SW480 (cell line): Measurements from ENCODE around the gene CFAP43.

Source experiments
- DNase-seq: peaks from one replicate; pipeline ENCODE4 v3.0.0-alpha.2; 2016; ENCODE audit warnings: low spot score

CFAP43 gene

DNA sequence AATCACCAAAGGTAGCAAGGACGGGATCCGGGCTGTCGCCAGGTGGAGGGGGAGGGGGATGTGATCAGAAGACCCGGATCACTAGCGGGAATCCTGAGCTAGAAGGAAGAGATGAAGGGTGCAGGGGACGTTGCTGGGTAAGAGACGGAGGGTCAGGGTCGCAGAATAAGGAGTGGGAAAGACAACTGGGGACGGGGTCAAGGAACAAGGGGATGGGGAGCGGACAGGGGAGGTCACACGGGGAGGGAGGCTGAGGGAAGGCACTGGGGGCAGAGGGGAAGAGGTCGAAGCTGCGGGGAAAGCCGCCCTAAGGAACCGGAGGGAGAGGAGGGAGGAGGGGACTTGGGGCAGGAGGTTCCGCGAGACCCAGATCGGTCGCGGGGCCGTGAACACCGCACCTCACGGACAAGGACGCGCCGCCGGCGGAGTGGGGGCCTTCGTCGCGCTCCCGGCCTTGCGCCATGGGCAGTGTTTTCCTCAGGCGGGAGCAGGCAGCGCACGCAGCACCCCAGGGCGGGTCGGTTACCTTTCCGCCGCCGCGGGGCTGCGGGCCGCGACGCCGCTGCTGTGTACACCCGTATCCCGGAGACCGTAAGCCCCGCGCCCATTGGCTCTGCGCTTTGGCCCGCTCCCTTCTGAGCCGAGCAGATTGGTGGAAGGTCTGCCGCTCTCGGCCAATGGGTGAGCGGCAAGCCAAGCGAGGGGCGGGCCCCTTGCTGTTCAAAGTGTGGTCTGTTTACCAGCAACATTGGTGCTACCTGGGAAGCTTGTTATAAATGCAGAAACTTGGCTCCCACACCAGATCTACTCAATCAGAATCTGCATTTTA is at the start of gene CFAP43:
Gene CFAP43 (minus strand): TSS at position 581 of the 829 bp plus-strand sequence. CDS start 118 bp downstream, at position 463.
- peak; percentile 94 for DNase-seq

- DNase-seq, result no peak
Observed at GRCh38 chr10:104281694-104282093, 49.5 kb upstream of the CFAP43 start.

GRCh38 chr10:104279550-104280259 is 47.5 kb upstream of the CFAP43 start:
- no peak for DNase-seq

DNA sequence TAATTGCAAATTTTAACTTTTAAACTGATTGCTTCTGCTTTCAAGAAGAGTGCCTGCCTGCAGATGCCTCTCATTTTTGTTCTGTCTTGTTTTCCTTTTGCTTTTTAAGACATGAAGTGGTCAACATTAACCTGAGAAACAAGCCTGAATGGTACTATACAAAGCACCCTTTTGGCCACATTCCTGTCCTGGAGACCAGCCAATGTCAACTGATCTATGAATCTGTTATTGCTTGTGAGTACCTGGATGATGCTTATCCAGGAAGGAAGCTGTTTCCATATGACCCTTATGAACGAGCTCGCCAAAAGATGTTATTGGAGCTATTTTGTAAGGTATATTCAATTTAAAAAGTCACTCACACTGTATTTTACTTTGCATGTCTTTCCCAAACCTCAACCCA is 45.6 kb upstream of the CFAP43 start:
- DNase-seq, result no peak

- no peak for DNase-seq
Observed at GRCh38 chr10:104276192-104276591, 44.0 kb upstream of the CFAP43 start.

GRCh38 chr10:104274762-104275721 is 42.9 kb upstream of the CFAP43 start:
- DNase-seq, result peak; percentile 55

DNA sequence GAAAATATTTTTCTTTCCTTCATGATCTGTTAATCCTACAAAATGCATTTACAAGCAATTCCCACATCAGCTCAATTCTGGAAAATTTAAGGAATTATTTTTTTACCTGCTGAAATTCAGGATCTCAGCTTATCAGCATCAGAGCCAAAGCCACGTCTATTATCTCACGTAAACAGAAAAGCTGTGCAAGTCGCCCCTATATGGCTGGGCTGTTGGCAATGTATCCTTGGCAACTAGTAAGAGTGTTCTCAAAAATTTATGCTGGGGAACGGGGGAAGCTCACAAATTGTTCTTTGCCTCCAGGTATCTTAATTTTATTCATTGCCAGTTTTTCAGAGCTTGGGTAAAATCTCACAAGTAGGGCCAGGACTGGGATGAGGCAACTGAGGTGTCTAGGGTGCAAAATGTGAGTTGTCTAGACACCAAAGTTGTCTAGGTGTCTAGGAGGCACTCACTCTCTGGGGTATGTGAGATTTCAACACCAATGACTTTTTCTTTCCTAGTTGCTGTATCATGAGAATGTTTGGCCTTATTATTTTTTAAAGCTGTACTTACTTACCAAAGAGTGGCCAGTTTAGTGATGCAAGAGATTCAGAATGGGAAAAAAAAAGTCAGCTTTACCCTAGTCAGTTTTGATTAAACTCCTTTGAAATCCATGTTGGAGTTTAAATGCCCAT is 41.9 kb upstream of the CFAP43 start:
- no peak for DNase-seq

DNA sequence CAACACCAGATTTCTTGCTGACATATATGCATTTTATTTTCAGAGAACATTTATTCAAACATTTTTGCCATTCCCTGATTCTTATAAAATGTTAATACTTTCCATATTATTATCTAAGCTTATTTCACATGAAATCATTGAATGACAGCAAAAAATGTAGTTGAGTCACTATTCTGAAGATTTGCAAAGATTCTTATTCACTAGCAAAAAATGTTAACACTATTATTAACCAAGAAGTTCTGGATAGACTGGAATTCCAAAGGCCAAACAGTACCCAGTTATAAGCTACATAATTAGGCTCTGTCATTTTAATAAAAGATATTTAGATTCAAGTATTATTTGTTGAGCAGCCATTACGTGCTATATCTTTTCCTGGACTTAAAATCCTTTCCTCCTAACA is 41.1 kb upstream of the CFAP43 start:
- DNase-seq, result no peak

DNA sequence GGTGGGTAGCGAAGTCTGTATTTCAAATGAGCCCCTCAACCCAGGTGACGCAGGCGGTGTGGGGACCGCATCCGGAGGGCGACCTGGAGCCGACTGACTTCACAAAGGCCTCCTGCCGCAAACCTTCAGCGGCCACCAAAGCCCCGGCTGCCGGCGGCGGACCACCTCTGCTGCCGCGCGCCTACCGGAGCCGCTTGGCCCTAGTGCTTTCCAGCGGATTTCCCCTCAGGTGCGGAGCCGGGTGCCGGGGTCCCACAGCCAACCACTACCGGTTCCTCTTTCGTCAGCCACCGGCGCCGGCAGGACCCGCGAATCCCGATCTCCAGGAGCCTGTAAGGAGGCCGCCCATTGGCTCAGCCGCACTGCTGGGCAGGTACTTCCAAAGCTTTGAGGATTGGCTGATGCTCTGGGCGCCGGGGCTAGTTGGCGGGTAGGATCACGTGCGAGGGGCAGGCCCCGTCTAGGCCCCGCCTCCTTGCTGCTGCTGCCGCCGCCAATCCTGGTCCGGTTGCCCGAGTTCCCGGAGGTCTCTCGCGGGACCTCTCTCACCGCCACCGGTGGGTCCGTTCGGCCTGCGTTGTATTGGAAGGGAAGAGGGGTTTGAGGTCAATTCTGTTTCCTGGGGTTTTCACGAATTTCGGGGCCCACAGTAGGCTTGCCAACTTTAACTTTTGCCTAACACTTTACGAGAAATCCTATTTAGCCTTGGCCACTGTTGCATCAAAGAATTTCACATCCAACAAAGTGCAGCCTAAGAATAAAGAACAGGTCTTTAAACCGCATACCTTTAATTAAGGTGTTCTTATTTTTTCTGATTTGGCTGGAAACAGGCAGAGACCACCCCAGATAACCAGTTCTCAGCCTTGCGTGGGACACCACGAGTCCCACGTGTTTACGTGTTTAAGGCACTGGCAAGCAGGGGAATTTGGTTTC is 36.8 kb upstream of the CFAP43 start, which contains the start of gene GSTO2:
Gene GSTO2 (plus strand): TSS at position 472 of the 933 bp plus-strand sequence. CDS start 5,732 bp downstream, outside the sequence.
- peak; percentile 99 for DNase-seq

- DNase-seq, result no peak
Observed at GRCh38 chr10:104268405-104268712, 36.2 kb upstream of the CFAP43 start.

DNA sequence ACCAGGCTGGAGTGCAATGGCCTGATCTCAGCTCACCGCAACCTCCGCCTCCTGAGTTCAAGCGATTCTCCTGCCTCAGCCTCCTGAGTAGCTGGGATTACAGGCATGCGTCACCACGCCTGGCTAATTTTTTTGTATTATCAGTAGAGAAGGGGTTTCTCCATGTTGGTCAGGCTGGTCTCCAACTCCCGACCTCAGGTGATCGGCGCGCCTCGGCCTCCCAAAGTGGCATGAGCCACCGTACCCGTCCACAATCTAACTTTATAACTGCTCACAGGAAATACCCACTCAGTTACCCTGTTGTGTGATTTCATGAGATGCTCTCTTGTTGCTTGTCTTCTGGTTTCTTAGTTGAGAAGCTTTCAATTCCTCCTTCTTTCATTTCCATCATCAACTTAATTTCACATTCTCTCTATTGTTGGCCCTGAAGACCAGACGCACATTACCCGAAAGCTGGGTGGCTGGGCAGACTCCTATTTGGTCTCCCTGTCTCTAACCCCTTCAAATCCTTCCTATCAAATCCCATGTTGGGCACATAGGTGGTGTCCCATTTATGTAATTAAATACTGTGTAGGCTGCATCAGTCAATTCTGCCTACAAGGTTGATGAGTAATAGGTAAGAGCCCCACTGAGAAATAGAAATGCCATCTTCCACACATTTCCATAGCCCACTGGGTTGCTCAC is 35.7 kb upstream of the CFAP43 start:
- no peak for DNase-seq

- no peak for DNase-seq
Observed at GRCh38 chr10:104264783-104265182, 32.6 kb upstream of the CFAP43 start.

DNA sequence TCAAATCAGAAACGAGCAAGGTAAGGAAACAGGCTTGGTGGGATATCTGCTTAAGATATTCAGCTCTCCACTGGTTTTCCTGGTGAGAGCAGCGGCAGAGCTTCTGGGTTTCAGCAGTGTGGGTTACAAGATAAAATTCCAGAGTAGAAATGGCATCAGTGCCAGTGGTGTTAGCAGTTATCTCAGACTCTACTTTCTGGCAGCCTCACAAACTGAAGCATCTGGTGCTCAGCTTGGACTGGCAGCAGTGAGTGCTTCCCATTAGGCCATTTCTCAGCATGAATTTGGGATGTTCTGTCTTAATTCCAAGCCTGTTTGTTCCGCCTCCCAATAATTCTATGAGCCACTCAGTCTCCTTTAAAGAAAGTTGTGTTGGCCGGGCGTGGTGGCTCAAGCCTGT is 29.9 kb upstream of the CFAP43 start:
- no peak for DNase-seq

- no peak for DNase-seq
Observed at GRCh38 chr10:104260775-104261115, 28.6 kb upstream of the CFAP43 start.

- DNase-seq, result no peak
Observed at GRCh38 chr10:104259999-104260774, 28.0 kb upstream of the CFAP43 start.

DNA sequence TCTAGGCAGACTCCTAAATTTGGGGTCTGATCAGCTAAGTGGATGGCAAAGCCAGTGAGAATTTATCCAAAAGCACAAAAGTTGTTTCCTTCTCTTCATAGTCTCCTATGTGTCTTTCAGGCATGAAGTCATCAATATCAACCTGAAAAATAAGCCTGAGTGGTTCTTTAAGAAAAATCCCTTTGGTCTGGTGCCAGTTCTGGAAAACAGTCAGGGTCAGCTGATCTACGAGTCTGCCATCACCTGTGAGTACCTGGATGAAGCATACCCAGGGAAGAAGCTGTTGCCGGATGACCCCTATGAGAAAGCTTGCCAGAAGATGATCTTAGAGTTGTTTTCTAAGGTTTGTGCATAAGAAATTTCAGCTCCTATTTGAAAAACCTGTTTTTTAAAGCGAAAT is 27.3 kb upstream of the CFAP43 start:
- DNase-seq, result no peak

DNA sequence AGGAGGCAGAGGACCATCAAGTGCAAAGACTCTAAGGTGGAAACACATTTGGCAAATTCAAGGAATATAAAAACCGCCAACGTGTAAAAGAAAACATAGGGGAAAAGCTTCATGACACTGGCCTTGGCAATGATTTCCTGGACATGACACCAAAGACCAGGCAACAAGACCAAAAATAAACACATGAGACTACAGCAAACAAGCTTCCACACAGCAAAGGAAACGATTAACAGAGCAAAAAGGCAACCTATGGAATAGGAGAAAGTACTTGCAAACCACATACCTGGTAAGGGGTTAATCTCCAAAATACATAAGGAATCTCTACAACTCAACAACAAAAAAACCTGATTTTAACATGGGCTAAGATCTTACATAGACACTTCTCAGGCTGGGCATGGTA is 26.0 kb upstream of the CFAP43 start:
- DNase-seq, result no peak

GRCh38 chr10:104257235-104257634 is 25.1 kb upstream of the CFAP43 start:
- DNase-seq, result no peak

- DNase-seq, result no peak
Observed at GRCh38 chr10:104256335-104256961, 24.3 kb upstream of the CFAP43 start.
